GM12878 (cell line): ENCODE results near the gene CD70. TPM values are rescaled to one million over a fixed set of nuclear protein-coding genes. Genes with fewer than 3 reads are reported as not detected.

Experiments used
- BCL11A ChIP-seq: IDR thresholded peaks from 2 replicates; pipeline ENCODE4 v1.6.1; 2011; ENCODE audit warnings: low read depth, low read length
- CBX5 ChIP-seq: sonication (generic); IDR thresholded peaks from 2 replicates; pipeline ENCODE4 v1.6.1; 2016; ENCODE audit warnings: low read depth, moderate library complexity, mild to moderate bottlenecking, inconsistent platforms
- CREM ChIP-seq: IDR thresholded peaks from 2 replicates; pipeline ENCODE4 v1.6.1; 2014; ENCODE audit warnings: antibody characterized with exemption, low read depth
- IKZF2 ChIP-seq, 2 experiments: fragments of 450-650 bp; IDR thresholded peaks; 2 replicates each; pipeline ENCODE4 v1.6.1; 2017; ENCODE audit warnings: mild to moderate bottlenecking in 2 of 2, moderate library complexity in 2 of 2
- IRF4 ChIP-seq: IDR thresholded peaks from 2 replicates; pipeline ENCODE4 v1.6.1; 2011; ENCODE audit warnings: low read depth, low read length
- KAT2A ChIP-seq: conservative IDR thresholded peaks from 2 replicates; pipeline ENCODE4 v1.6.1; 2011; ENCODE audit warnings: low read depth, low read length; ENCODE audit not compliant: control insufficient read depth
- MYB ChIP-seq: fragments of 150-350 bp; IDR thresholded peaks from 2 replicates; pipeline ENCODE4 v1.6.1; 2014; ENCODE audit warnings: mild to moderate bottlenecking, low read depth, low read length, borderline replicate concordance
- POLR2AphosphoS2 ChIP-seq: IDR thresholded peaks from 2 replicates; pipeline ENCODE4 v1.6.1; 2011; ENCODE audit warnings: low read depth, mild to moderate bottlenecking, low read length, improper control_type of control experiment, moderate library complexity
- RAD21 ChIP-seq: IDR thresholded peaks from 2 replicates; pipeline ENCODE4 v1.6.1; 2011; ENCODE audit warnings: mild to moderate bottlenecking, low read depth, low read length, moderate library complexity; ENCODE audit not compliant: insufficient read depth
- SMAD5 ChIP-seq: IDR thresholded peaks from 2 replicates; pipeline ENCODE4 v1.6.1; 2016; ENCODE audit warnings: antibody characterized with exemption, low read depth
- SREBF2 ChIP-seq: IDR thresholded peaks from 2 replicates; pipeline ENCODE4 v1.6.1; 2012; ENCODE audit warnings: mild to moderate bottlenecking, low read length
- YY1 ChIP-seq: IDR thresholded peaks from 2 replicates; pipeline ENCODE4 v1.6.1; 2011; ENCODE audit warnings: low read depth, mild to moderate bottlenecking, low read length
- ZZZ3 ChIP-seq: IDR thresholded peaks from 2 replicates; pipeline ENCODE4 v1.6.1; 2011; ENCODE audit warnings: low read depth; ENCODE audit not compliant: control insufficient read depth, insufficient read length
- polyA plus RNA-seq, 11 experiments: library from polyadenylated mRNA; depleted of rRNA in 4 of 11; unstranded in 6 of 11; stranded (reverse) in 5 of 11; fragments of >200 nt; fragmentation: Nextera tagmentation in 4 of 11; fragmentation: Illumina TruSeq in 1 of 11; extraction: Ambion mirVana in 4 of 11; extraction: Trizol in 1 of 11; gene quantifications; 1 replicate in 1 of 11; 2 replicates in 10 of 11; pipeline versions ENCODE4 v1.2.1 to v1.2.3, GENCODE V29; 2011 to 2016; ENCODE audit warnings: inconsistent platforms in 2 of 11, missing spikeins in 2 of 11, low read depth in 1 of 11
- total RNA-seq, 4 experiments: library from RNA; depleted of rRNA in 3 of 4; stranded (reverse); fragments of >200 nt in 3 of 4; fragmentation: Illumina TruSeq in 1 of 4; extraction: Trizol in 1 of 4; gene quantifications; 2 replicates each; pipeline versions ENCODE4 v1.2.1 to v1.2.3, GENCODE V29; 2013 to 2021
- TF ChIP-seq, protein P1 (sequence below): fragments of 450-650 bp; IDR thresholded peaks from 2 replicates; pipeline ENCODE4 v1.6.1; 2017; ENCODE audit warnings: mild to moderate bottlenecking, moderate library complexity
- TF ChIP-seq, protein P2 (sequence below): fragments of 450-650 bp; IDR thresholded peaks from 2 replicates; pipeline ENCODE4 v1.6.1; 2018; ENCODE audit warnings: borderline replicate concordance, mild to moderate bottlenecking; ENCODE audit not compliant: partially characterized antibody
- TF ChIP-seq, protein P3 (sequence below): fragments of 450-650 bp; IDR thresholded peaks from 2 replicates; pipeline ENCODE4 v1.6.1; 2017; ENCODE audit warnings: borderline replicate concordance
- TF ChIP-seq, protein P4 (sequence below): fragments of 450-650 bp; IDR thresholded peaks from 2 replicates; pipeline ENCODE4 v1.6.1; 2016; ENCODE audit warnings: mild to moderate bottlenecking, moderate library complexity, borderline replicate concordance

The CD70 gene
- total and polyA plus RNA-seq, 10 of the 15 experiments (the other 5 are each of a cell fraction or from before 2014, with no cell fraction given) = 16.4 to 441 (median 265) TPM

DNA sequence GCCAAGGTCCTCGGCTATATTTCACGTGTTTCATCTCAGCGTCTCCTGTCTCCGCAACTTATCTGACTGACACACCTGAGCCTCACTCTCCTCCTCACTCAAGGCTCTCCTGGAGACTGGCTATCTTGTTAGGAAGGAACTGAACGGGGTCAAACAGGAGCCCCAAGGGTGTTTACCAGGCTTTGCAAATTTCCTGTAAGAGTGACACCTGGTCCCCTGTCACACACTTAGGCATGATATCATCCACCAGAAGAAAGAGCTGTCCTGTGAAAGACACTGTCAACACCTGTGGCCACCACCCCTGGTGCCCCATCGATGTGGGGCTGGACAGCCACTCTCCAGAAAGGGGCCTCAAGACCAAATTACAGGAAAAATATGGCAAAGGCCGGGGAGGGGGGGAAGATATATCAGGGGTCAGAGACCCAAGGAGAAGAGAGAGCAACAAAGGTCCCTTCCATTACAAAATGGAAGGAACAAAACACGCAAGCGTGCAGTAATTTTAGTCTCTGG is 2.9 kb downstream of the CD70 start (continued):
- TF ChIP-seq SMAD5 (no peak), ZZZ3 (no peak), IKZF2 (IDR thresholded peaks at IDR 0.05) (peak in 1 of 2 experiments; percentile 32; a peak in 2 of 4 replicates), RAD21 (0 out of 2 replicates have a peak, but pooled peaks have one; percentile 3), POLR2AphosphoS2 (no peak; the same call in 1 of the 2 replicates), MYB (no peak), KAT2A (no peak), YY1 (0 out of 2 replicates have a peak, but pooled peaks have one; percentile 9), BCL11A (no peak), CREM (0 out of 2 replicates have a peak, but pooled peaks have one; percentile 36), CBX5 (no peak), IRF4 (no peak), SREBF2 (no peak)
- TF ChIP-seq, protein P1, sequence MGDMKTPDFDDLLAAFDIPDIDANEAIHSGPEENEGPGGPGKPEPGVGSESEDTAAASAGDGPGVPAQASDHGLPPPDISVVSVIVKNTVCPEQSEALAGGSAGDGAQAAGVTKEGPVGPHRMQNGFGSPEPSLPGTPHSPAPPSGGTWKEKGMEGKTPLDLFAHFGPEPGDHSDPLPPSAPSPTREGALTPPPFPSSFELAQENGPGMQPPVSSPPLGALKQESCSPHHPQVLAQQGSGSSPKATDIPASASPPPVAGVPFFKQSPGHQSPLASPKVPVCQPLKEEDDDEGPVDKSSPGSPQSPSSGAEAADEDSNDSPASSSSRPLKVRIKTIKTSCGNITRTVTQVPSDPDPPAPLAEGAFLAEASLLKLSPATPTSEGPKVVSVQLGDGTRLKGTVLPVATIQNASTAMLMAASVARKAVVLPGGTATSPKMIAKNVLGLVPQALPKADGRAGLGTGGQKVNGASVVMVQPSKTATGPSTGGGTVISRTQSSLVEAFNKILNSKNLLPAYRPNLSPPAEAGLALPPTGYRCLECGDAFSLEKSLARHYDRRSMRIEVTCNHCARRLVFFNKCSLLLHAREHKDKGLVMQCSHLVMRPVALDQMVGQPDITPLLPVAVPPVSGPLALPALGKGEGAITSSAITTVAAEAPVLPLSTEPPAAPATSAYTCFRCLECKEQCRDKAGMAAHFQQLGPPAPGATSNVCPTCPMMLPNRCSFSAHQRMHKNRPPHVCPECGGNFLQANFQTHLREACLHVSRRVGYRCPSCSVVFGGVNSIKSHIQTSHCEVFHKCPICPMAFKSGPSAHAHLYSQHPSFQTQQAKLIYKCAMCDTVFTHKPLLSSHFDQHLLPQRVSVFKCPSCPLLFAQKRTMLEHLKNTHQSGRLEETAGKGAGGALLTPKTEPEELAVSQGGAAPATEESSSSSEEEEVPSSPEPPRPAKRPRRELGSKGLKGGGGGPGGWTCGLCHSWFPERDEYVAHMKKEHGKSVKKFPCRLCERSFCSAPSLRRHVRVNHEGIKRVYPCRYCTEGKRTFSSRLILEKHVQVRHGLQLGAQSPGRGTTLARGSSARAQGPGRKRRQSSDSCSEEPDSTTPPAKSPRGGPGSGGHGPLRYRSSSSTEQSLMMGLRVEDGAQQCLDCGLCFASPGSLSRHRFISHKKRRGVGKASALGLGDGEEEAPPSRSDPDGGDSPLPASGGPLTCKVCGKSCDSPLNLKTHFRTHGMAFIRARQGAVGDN = no peak
- TF ChIP-seq, protein P2, sequence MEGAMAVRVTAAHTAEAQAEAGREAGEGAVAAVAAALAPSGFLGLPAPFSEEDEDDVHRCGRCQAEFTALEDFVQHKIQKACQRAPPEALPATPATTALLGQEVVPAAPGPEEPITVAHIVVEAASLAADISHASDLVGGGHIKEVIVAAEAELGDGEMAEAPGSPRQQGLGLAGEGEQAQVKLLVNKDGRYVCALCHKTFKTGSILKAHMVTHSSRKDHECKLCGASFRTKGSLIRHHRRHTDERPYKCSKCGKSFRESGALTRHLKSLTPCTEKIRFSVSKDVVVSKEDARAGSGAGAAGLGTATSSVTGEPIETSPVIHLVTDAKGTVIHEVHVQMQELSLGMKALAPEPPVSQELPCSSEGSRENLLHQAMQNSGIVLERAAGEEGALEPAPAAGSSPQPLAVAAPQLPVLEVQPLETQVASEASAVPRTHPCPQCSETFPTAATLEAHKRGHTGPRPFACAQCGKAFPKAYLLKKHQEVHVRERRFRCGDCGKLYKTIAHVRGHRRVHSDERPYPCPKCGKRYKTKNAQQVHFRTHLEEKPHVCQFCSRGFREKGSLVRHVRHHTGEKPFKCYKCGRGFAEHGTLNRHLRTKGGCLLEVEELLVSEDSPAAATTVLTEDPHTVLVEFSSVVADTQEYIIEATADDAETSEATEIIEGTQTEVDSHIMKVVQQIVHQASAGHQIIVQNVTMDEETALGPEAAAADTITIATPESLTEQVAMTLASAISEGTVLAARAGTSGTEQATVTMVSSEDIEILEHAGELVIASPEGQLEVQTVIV = no peak
- TF ChIP-seq, protein P3, sequence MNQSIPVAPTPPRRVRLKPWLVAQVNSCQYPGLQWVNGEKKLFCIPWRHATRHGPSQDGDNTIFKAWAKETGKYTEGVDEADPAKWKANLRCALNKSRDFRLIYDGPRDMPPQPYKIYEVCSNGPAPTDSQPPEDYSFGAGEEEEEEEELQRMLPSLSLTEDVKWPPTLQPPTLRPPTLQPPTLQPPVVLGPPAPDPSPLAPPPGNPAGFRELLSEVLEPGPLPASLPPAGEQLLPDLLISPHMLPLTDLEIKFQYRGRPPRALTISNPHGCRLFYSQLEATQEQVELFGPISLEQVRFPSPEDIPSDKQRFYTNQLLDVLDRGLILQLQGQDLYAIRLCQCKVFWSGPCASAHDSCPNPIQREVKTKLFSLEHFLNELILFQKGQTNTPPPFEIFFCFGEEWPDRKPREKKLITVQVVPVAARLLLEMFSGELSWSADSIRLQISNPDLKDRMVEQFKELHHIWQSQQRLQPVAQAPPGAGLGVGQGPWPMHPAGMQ = no peak
- TF ChIP-seq, protein P4, sequence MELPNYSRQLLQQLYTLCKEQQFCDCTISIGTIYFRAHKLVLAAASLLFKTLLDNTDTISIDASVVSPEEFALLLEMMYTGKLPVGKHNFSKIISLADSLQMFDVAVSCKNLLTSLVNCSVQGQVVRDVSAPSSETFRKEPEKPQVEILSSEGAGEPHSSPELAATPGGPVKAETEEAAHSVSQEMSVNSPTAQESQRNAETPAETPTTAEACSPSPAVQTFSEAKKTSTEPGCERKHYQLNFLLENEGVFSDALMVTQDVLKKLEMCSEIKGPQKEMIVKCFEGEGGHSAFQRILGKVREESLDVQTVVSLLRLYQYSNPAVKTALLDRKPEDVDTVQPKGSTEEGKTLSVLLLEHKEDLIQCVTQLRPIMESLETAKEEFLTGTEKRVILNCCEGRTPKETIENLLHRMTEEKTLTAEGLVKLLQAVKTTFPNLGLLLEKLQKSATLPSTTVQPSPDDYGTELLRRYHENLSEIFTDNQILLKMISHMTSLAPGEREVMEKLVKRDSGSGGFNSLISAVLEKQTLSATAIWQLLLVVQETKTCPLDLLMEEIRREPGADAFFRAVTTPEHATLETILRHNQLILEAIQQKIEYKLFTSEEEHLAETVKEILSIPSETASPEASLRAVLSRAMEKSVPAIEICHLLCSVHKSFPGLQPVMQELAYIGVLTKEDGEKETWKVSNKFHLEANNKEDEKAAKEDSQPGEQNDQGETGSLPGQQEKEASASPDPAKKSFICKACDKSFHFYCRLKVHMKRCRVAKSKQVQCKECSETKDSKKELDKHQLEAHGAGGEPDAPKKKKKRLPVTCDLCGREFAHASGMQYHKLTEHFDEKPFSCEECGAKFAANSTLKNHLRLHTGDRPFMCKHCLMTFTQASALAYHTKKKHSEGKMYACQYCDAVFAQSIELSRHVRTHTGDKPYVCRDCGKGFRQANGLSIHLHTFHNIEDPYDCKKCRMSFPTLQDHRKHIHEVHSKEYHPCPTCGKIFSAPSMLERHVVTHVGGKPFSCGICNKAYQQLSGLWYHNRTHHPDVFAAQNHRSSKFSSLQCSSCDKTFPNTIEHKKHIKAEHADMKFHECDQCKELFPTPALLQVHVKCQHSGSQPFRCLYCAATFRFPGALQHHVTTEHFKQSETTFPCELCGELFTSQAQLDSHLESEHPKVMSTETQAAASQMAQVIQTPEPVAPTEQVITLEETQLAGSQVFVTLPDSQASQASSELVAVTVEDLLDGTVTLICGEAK = no peak; the same call in 1 of the 2 replicates
